Body of pancreas (tissue), 4 donors: ENCODE results near the gene DOC2B.

Experiments
- CTCF ChIP-seq, 7 experiments: fragments of 450-650 bp in 4 of 7; fragments of 200-600 bp in 3 of 7; sonication (generic) in 3 of 7; IDR thresholded peaks; one replicate each; pipeline ENCODE4 v1.5.1; 2016 to 2019; ENCODE audit warnings: antibody characterized with exemption in 7 of 7
- POLR2A ChIP-seq, 3 donors: fragments of 450-650 bp; IDR thresholded peaks; one replicate each; pipeline ENCODE4 v1.6.1; 2016; ENCODE audit warnings: antibody characterized with exemption in 3 of 3, mild to moderate bottlenecking in 2 of 3

- no peak for TF ChIP-seq CTCF (IDR thresholded peaks at IDR 0.05)
- no peak for TF ChIP-seq POLR2A (IDR thresholded peaks at IDR 0.05)
These were observed 32.2 kb downstream of the DOC2B start for GRCh38 chr17:149231-149630.
